Measurements from ENCODE around the gene ZNF644. TPM values are rescaled to one million over a fixed set of nuclear protein-coding genes. Genes with fewer than 3 reads are reported as not detected.
A peak's percentile ranks its signal among the peaks of the same experiment; 100 is the strongest.
"Not testable (repeated sequence)": the region's sequence is repeated elsewhere in the genome, so short reads cannot be mapped to it uniquely, and the experiment has no call there.

The ZNF644 gene
- 10 to 100 TPM; 37.5 to 42.5 TPM for total RNA-seq

GRCh38 chr1:91021686-91022517 lies at the start of gene ZNF644:
TSS of gene ZNF644 (minus strand) at chr1:91022035. CDS start at chr1:90982353, 39,682 bp downstream.
- Mint-ChIP-seq H3K36me3 (peaks cover 21% of the 10 kb centered on the region), H3K4me1 (ENCODE audit: low read depth) (peaks cover 63% of the 10 kb centered on the region), H3K27me3 (no peaks in the 10 kb centered on the region), H3K27ac (peak within 1 kb of the TSS; percentile 99), H3K9me3 (no peaks in the 10 kb centered on the region), H3K4me3 (peak within 1 kb of the TSS; percentile 98)
- intact Hi-C loops (cut with micrococcal nuclease) = loop anchor here (1.0 to 5.0 kb wide), 8 partner anchors 59 to 1465 kb away; partner anchors contain the start of genes CDC7 and GFI1
- peak; percentile 96 for DNase-seq
- ChIA-PET POLR2A (interaction anchor here (0.6 to 1.7 kb wide), 3 partner anchors 103 to 1168 kb away, joined by 3 to 16 read pairs (median 3); no protein-coding TSS in a partner anchor), CTCF (interaction anchor here (1.0 to 1.3 kb wide), 3 partner anchors 143 to 300 kb away, joined by 3 read pairs; no protein-coding TSS in a partner anchor)

GRCh38 chr1:91070298-91070697 lies 48.5 kb upstream of the ZNF644 start:
- CTCF ChIA-PET = interaction anchor here (1.1 kb wide), 1 partner anchor 95 kb away, joined by 3 read pairs; no protein-coding TSS in a partner anchor
- Mint-ChIP-seq H3K4me1 (ENCODE audit: low read depth) (no peaks in the 10 kb centered on the region), H3K36me3 (no peaks in the 10 kb centered on the region)

DNA sequence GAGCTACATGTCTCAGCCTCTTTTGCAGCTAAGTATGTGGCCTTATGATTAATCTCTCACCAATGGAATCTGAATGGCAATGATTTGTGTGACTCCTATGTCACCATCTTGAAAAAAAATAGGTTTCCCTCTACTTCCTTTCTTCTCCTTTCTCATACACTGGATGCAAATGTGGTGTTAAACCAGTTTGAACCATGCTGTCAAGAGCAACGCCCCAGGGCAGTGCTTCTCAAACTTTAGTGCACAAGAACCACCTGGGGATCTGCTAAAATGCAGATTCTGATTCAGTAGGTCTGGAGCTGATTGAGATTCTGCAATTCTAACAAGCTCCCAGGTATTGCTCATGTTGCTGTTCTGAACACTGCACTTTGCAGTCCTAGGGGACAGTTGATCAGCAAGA lies 44.7 kb upstream of the ZNF644 start:
- ChIA-PET POLR2A (no interaction called here), CTCF (interaction anchor here (0.9 kb wide), 1 partner anchor 100 kb away, joined by 6 read pairs; no protein-coding TSS in a partner anchor)
- peaks cover 3% of the 10 kb centered on the region for H3K9me3 Mint-ChIP-seq
- no peaks in the 10 kb centered on the region for H3K4me1 Mint-ChIP-seq (ENCODE audit: low read depth)
- intact Hi-C loops (cut with micrococcal nuclease) = no loop called here
- H3K27ac Mint-ChIP-seq = no peak overlapping the region
- DNase-seq = no peak
- no peaks in the 10 kb centered on the region for H3K36me3 Mint-ChIP-seq
- peaks cover 16% of the 10 kb centered on the region for H3K27me3 Mint-ChIP-seq
- H3K4me3 Mint-ChIP-seq = no peak overlapping the region

More at GRCh38 chr1:91070298-91070697, 48.5 kb upstream of the ZNF644 start:
- DNase-seq = no peak
- Mint-ChIP-seq H3K9me3 (no peaks in the 10 kb centered on the region), H3K27ac (no peak overlapping the region), H3K4me3 (no peak overlapping the region), H3K27me3 (peaks cover 14% of the 10 kb centered on the region)
- intact Hi-C loops (cut with micrococcal nuclease) = no loop called here
- POLR2A ChIA-PET = no interaction called here

DNA sequence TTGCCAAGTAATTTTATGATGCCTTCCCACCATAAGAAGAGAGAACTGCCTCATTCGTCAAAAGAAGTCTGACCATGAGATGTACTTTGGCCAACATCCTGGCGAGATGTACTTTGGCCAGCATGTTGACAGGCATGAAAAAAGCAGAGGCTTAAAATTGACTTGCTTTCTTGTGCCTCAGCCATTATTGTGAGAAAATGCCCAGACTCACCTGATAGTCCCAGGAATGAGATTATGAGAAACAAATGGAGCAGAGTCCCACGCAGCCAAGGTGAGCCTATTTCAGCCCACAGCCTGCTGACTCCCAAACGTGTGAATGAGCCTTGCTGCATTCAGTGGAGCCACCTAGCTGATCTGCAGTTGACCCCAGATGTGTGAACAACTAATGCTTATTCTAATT lies 43.5 kb upstream of the ZNF644 start:
- POLR2A ChIA-PET = no interaction called here
- H3K27ac Mint-ChIP-seq = no peak overlapping the region
- CTCF ChIA-PET = no interaction called here

GRCh38 chr1:91063403-91063802 lies 41.6 kb upstream of the ZNF644 start:
- H3K4me3 Mint-ChIP-seq; POLR2A ChIA-PET; H3K4me1 Mint-ChIP-seq (ENCODE audit: low read depth); intact Hi-C loops (cut with micrococcal nuclease); H3K9me3 Mint-ChIP-seq; DNase-seq; CTCF ChIA-PET; H3K27ac Mint-ChIP-seq; H3K36me3 Mint-ChIP-seq: not testable (repeated sequence)
- H3K27me3 Mint-ChIP-seq = peaks cover 18% of the 10 kb centered on the region

More for the DNA sequence above, 43.5 kb upstream of the ZNF644 start:
- DNase-seq = no peak
- Mint-ChIP-seq H3K9me3 (peaks cover 3% of the 10 kb centered on the region), H3K4me3 (no peak overlapping the region), H3K27me3 (peaks cover 19% of the 10 kb centered on the region), H3K4me1 (ENCODE audit: low read depth) (no peaks in the 10 kb centered on the region), H3K36me3 (no peaks in the 10 kb centered on the region)
- intact Hi-C loops (cut with micrococcal nuclease) = no loop called here

GRCh38 chr1:91059157-91059556 lies 37.3 kb upstream of the ZNF644 start:
- H3K36me3 Mint-ChIP-seq = no peaks in the 10 kb centered on the region
- intact Hi-C loops (cut with micrococcal nuclease) = no loop called here

DNA sequence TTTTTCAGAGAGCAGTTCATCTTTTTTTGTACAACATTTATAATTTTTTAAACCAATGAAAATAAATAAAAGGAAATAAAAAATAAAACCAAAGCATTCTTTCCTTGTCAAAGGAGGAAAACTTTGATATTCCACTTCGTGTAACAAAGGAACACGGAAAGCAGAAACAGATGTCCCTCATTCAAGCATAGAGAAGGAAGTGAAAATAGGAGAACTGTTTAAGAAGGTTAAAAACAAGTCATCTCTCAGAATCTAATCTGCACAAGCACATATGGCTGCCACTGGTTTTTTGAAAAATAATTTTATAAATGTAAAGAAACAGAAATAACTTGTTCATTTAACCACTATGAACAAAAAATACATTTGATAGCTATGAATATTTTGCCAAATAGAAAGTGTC lies 35.9 kb upstream of the ZNF644 start:
- POLR2A ChIA-PET = no interaction called here

More at GRCh38 chr1:91059157-91059556, 37.3 kb upstream of the ZNF644 start:
- no peak for DNase-seq
- ChIA-PET POLR2A (no interaction called here), CTCF (interaction anchor here (1.4 kb wide), 1 partner anchor 106 kb away, joined by 3 read pairs; no protein-coding TSS in a partner anchor)
- Mint-ChIP-seq H3K4me3 (no peak overlapping the region), H3K9me3 (peaks cover 3% of the 10 kb centered on the region), H3K27me3 (peaks cover 10% of the 10 kb centered on the region), H3K4me1 (ENCODE audit: low read depth) (no peaks in the 10 kb centered on the region), H3K27ac (no peak overlapping the region)

GRCh38 chr1:91054780-91055481 lies 33.1 kb upstream of the ZNF644 start:
- intact Hi-C loops (cut with micrococcal nuclease) = no loop called here
- DNase-seq = no peak
- POLR2A ChIA-PET = no interaction called here
- H3K9me3 Mint-ChIP-seq = no peaks in the 10 kb centered on the region
- no peak overlapping the region for H3K27ac Mint-ChIP-seq
- CTCF ChIA-PET = interaction anchor here (0.9 kb wide), 1 partner anchor 111 kb away, joined by 4 read pairs; no protein-coding TSS in a partner anchor
- H3K4me3 Mint-ChIP-seq = no peak overlapping the region
- no peaks in the 10 kb centered on the region for H3K36me3 Mint-ChIP-seq
- H3K27me3 Mint-ChIP-seq = peaks cover 2% of the 10 kb centered on the region
- no peaks in the 10 kb centered on the region for H3K4me1 Mint-ChIP-seq (ENCODE audit: low read depth)

More for the DNA sequence above, 35.9 kb upstream of the ZNF644 start:
- H3K27ac Mint-ChIP-seq = no peak overlapping the region
- CTCF ChIA-PET = no interaction called here
- H3K9me3 Mint-ChIP-seq = no peaks in the 10 kb centered on the region
- intact Hi-C loops (cut with micrococcal nuclease) = no loop called here
- peaks cover 9% of the 10 kb centered on the region for H3K27me3 Mint-ChIP-seq
- H3K4me3 Mint-ChIP-seq = no peak overlapping the region
- DNase-seq = no peak
- no peaks in the 10 kb centered on the region for H3K36me3 Mint-ChIP-seq
- no peaks in the 10 kb centered on the region for H3K4me1 Mint-ChIP-seq (ENCODE audit: low read depth)

DNA sequence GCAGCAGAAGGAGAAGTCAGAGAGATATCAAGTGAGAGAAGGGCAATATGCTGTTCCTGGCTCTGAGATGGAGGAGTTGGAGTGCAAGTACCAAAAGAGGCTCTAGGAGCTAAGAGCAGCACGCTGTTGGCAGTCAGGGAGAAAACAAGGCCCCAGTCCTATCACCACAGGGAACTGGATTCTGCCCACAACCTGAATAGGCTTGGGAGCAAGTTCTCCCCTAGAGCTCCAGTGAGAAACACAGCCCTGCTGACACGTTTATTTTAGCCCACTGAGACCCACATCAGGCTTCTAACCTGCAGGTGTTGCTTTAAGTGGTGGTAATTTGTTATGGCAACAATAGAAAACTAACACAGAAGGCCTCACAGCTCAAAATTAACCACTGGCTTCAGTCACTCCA lies 31.8 kb upstream of the ZNF644 start:
- POLR2A ChIA-PET = no interaction called here
- H3K4me1 Mint-ChIP-seq (ENCODE audit: low read depth) = no peaks in the 10 kb centered on the region
- no peaks in the 10 kb centered on the region for H3K9me3 Mint-ChIP-seq
- no peak overlapping the region for H3K4me3 Mint-ChIP-seq
- no peak for DNase-seq
- no peaks in the 10 kb centered on the region for H3K36me3 Mint-ChIP-seq
- no peak overlapping the region for H3K27ac Mint-ChIP-seq
- H3K27me3 Mint-ChIP-seq = no peaks in the 10 kb centered on the region
- intact Hi-C loops (cut with micrococcal nuclease) = no loop called here
- CTCF ChIA-PET = interaction anchor here (0.9 kb wide), 1 partner anchor 112 kb away, joined by 4 read pairs; no protein-coding TSS in a partner anchor

DNA sequence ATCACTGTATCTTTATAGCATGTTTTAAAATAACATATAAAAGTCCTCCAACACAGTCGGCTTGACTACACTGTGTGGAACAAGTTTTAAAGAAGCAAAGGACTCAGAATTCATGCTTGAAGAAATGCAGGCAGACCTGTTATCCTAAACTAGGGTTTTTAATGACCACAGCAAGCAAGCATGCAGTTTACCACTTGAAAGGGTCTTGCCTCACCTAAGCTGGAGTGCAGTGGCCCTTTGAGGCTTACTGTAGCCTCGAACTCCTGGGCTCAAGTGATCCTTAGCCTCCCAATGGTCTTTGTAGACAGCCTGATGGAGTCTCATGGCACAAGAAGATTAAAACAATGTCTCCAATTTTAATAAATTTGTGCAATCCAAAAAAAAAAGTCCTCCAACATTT lies 27.7 kb upstream of the ZNF644 start:
- intact Hi-C loops (cut with micrococcal nuclease); H3K4me3 Mint-ChIP-seq; H3K36me3 Mint-ChIP-seq; POLR2A ChIA-PET; DNase-seq; H3K4me1 Mint-ChIP-seq (ENCODE audit: low read depth); H3K9me3 Mint-ChIP-seq; H3K27ac Mint-ChIP-seq; H3K27me3 Mint-ChIP-seq: not testable (repeated sequence)
- CTCF ChIA-PET = interaction anchor here (1.0 kb wide), 1 partner anchor 115 kb away, joined by 3 read pairs; no protein-coding TSS in a partner anchor

GRCh38 chr1:91046766-91047165 lies 24.9 kb upstream of the ZNF644 start:
- POLR2A ChIA-PET = no interaction called here
- H3K27ac Mint-ChIP-seq = no peak overlapping the region
- CTCF ChIA-PET = interaction anchor here (0.5 kb wide), 1 partner anchor 1846 kb away, joined by 3 read pairs; no protein-coding TSS in a partner anchor
- no peak for DNase-seq
- no peak overlapping the region for H3K4me3 Mint-ChIP-seq
- H3K4me1 Mint-ChIP-seq (ENCODE audit: low read depth) = no peaks in the 10 kb centered on the region
- H3K36me3 Mint-ChIP-seq = no peaks in the 10 kb centered on the region
- H3K27me3 Mint-ChIP-seq = no peaks in the 10 kb centered on the region
- intact Hi-C loops (cut with micrococcal nuclease) = no loop called here
- peaks cover 3% of the 10 kb centered on the region for H3K9me3 Mint-ChIP-seq

DNA sequence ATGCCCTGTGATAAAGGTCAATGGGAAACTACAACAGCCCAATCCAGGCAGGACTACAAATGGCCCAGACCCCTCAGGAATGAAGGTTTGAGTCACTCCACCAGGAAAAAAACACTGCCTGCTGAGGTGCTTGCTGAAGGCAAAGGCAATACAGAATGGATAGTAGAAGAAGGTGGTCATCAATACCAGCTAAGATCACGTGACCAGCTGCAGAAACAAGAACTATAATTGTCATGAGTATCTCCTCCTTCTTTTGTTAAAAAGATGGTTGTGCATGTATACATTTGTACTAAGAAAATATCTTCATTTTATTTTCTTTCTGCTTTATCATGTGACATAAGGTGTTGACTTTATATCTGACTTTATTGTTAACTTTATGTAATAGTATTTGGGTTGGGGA lies 23.4 kb upstream of the ZNF644 start:
- DNase-seq = no peak
- CTCF ChIA-PET = no interaction called here
- POLR2A ChIA-PET = no interaction called here
- no peaks in the 10 kb centered on the region for H3K27me3 Mint-ChIP-seq
- H3K36me3 Mint-ChIP-seq = peaks cover 3% of the 10 kb centered on the region
- no peak overlapping the region for H3K27ac Mint-ChIP-seq
- intact Hi-C loops (cut with micrococcal nuclease) = no loop called here
- peaks cover 6% of the 10 kb centered on the region for H3K9me3 Mint-ChIP-seq
- H3K4me3 Mint-ChIP-seq = no peak overlapping the region
- no peaks in the 10 kb centered on the region for H3K4me1 Mint-ChIP-seq (ENCODE audit: low read depth)
